GM21528 (cell line): ENCODE data around the gene NRF1.

ENCODE experiments used
- ATAC-seq: cut with Tn5 transposase; IDR thresholded peaks from one replicate; pipeline ENCODE4 v1.9.1; 2021; ENCODE audit warnings: mild to moderate bottlenecking, moderate library complexity; ENCODE audit not compliant: unreplicated experiment, low FRiP score

Gene NRF1

GRCh38 chr7:129796186-129796775 is 184.8 kb downstream of the NRF1 start:
- ATAC-seq: no peak

GRCh38 chr7:129797214-129797789 is 185.8 kb downstream of the NRF1 start:
- ATAC-seq: no peak

- no peak for ATAC-seq
These were observed 187.3 kb downstream of the NRF1 start for GRCh38 chr7:129798616-129799349.

- ATAC-seq: no peak
These were observed 187.9 kb downstream of the NRF1 start for GRCh38 chr7:129799350-129799955.

- no peak for ATAC-seq
These were observed 189.4 kb downstream of the NRF1 start for GRCh38 chr7:129800901-129801300.

- no peak for ATAC-seq
These were observed 190.4 kb downstream of the NRF1 start for GRCh38 chr7:129801882-129802281.

GRCh38 chr7:129803546-129804081 is 192.1 kb downstream of the NRF1 start:
- no peak for ATAC-seq

GRCh38 chr7:129804111-129804889 is 192.8 kb downstream of the NRF1 start:
- no peak for ATAC-seq

- ATAC-seq: no peak
These were observed 193.6 kb downstream of the NRF1 start for GRCh38 chr7:129804890-129805719.
